OCI-LY3 (cell line): Measurements from ENCODE around the gene TBCA.

Experiments
- H2AFZ ChIP-seq: fragments of 200-600, 300-600 bp; shearing (Covaris generic); 2 replicates; pipeline ENCODE4 v1.6.0; 2014; ENCODE audit warnings: antibody characterized with exemption, low read depth, low read length
- H3K27ac ChIP-seq: fragments of 200-600, 300-600 bp; sonication (generic); 2 replicates; pipeline ENCODE4 v1.5.1; 2014; ENCODE audit warnings: mild to moderate bottlenecking, low read length, moderate library complexity, mixed read lengths
- H3K27me3 ChIP-seq: fragments of 200-600, 300-600 bp; sonication (generic); 2 replicates; pipeline ENCODE4 v1.6.1; 2014; ENCODE audit warnings: low read depth, low read length, mixed read lengths
- H3K36me3 ChIP-seq: fragments of 200-600, 300-600 bp; sonication (generic); replicated peaks from 2 replicates; pipeline ENCODE3; 2014; ENCODE audit warnings: low read depth, low read length, mixed read lengths
- H3K4me1 ChIP-seq: fragments of 300-600, 200-600 bp; sonication (generic); 2 replicates; pipeline ENCODE4 v1.6.1; 2014; ENCODE audit warnings: low read length, mixed read lengths
- H3K4me2 ChIP-seq: fragments of 200-600, 300-600 bp; sonication (generic); 2 replicates; pipeline ENCODE4 v1.6.1; 2014; ENCODE audit warnings: low read length, mixed read lengths
- H3K4me3 ChIP-seq: fragments of 300-600, 200-600 bp; sonication (generic); 2 replicates; pipeline ENCODE4 v1.5.1; 2014; ENCODE audit warnings: antibody characterized with exemption, mild to moderate bottlenecking, low read length, moderate library complexity
- H3K79me2 ChIP-seq: fragments of 300-600, 200-600 bp; shearing (Covaris generic); 2 replicates; pipeline ENCODE4 v1.6.1; 2014; ENCODE audit warnings: mild to moderate bottlenecking, low read length, mixed read lengths
- H3K9ac ChIP-seq: fragments of 300-600, 200-600 bp; shearing (Covaris generic); 2 replicates; pipeline ENCODE4 v1.6.0; 2014; ENCODE audit warnings: mild to moderate bottlenecking, low read length, moderate library complexity
- H3K9me3 ChIP-seq: fragments of 200-600, 300-600 bp; shearing (Covaris generic); 2 replicates; pipeline ENCODE4 v1.6.1; 2014; ENCODE audit warnings: low read length, mixed read lengths; ENCODE audit not compliant: insufficient read depth
- H4K20me1 ChIP-seq: fragments of 200-600, 300-600 bp; sonication (generic); 2 replicates; pipeline ENCODE4 v1.6.1; 2016; ENCODE audit warnings: low read length, mixed read lengths; ENCODE audit not compliant: insufficient read depth
- EZH2phosphoT487 ChIP-seq: fragments of 200-600 bp; shearing (Covaris generic); IDR thresholded peaks from 2 replicates; pipeline ENCODE4 v1.6.1; 2018; ENCODE audit warnings: antibody characterized with exemption, mixed run types, low read depth
- TF ChIP-seq, protein P1 (sequence below): fragments of 200-600, 300-600 bp; sonication (generic); IDR thresholded peaks from 2 replicates; pipeline ENCODE4 v1.5.1; 2014; ENCODE audit warnings: antibody characterized with exemption, low read length, low read depth

TBCA gene

DNA sequence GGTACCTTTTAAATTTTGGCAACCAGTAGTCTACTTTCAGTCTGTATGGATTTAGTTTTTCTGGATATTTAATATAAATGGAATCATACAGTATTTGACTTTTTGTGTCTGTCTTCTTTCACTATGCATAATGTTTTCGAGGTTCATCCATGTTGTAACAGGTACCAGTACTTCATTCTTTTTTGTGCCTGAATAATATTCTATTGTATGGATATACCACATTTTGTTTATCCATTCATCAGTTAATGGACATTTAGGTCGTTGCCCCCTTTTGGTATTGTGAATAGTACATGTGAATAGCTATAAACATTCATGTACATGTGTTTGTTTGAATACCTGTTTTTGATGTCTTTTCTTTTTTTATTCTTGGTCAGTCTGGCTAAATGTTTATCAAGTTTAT lies 19.1 kb upstream of the TBCA start:
- Histone ChIP-seq H3K4me3 (no peak overlapping the region), H2AFZ (no peak overlapping the region), H3K27ac (no peak overlapping the region), H3K36me3 (no peaks in the 10 kb centered on the region), H3K79me2 (no peaks in the 10 kb centered on the region), H3K4me2 (no peak overlapping the region), H3K27me3 (no peaks in the 10 kb centered on the region), H4K20me1 (no peaks in the 10 kb centered on the region), H3K9me3 (peaks cover 3% of the 10 kb centered on the region; the same call in 1 of the 2 replicates), H3K9ac (no peak overlapping the region), H3K4me1 (0 out of 2 replicates have a peak, but pooled peaks cover 4% of the 10 kb centered on the region)
- TF ChIP-seq EZH2phosphoT487: no peak
- TF ChIP-seq, protein P1, sequence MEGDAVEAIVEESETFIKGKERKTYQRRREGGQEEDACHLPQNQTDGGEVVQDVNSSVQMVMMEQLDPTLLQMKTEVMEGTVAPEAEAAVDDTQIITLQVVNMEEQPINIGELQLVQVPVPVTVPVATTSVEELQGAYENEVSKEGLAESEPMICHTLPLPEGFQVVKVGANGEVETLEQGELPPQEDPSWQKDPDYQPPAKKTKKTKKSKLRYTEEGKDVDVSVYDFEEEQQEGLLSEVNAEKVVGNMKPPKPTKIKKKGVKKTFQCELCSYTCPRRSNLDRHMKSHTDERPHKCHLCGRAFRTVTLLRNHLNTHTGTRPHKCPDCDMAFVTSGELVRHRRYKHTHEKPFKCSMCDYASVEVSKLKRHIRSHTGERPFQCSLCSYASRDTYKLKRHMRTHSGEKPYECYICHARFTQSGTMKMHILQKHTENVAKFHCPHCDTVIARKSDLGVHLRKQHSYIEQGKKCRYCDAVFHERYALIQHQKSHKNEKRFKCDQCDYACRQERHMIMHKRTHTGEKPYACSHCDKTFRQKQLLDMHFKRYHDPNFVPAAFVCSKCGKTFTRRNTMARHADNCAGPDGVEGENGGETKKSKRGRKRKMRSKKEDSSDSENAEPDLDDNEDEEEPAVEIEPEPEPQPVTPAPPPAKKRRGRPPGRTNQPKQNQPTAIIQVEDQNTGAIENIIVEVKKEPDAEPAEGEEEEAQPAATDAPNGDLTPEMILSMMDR: no peak

DNA sequence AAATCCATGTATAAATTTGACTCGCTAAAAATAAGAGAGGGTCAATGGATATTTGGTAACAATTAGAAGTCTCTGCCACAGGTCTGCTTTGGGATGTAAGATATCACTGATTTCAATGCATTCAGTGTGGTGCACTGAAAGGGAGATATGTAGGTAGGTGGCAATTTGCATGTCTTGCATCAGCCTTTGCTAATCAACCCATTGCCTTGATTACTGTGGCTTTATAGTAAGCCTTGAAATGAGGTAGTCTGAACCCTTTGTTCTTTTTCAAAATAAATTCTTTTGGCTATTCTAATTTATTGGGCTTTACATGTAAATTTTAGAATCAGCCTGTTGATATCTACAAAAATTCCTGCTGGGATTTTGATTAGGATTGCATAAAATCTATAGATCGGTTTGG lies 15.8 kb upstream of the TBCA start:
- Histone ChIP-seq H3K9me3 (peaks cover 3% of the 10 kb centered on the region; the same call in 1 of the 2 replicates), H4K20me1 (no peaks in the 10 kb centered on the region), H3K4me3 (no peak overlapping the region), H3K36me3 (no peaks in the 10 kb centered on the region), H3K4me1 (no peaks in the 10 kb centered on the region), H3K27ac (no peak overlapping the region), H2AFZ (no peak overlapping the region), H3K9ac (no peak overlapping the region), H3K4me2 (no peak overlapping the region), H3K79me2 (no peaks in the 10 kb centered on the region), H3K27me3 (no peaks in the 10 kb centered on the region)
- no peak for TF ChIP-seq EZH2phosphoT487
- TF ChIP-seq, protein P1: no peak

DNA sequence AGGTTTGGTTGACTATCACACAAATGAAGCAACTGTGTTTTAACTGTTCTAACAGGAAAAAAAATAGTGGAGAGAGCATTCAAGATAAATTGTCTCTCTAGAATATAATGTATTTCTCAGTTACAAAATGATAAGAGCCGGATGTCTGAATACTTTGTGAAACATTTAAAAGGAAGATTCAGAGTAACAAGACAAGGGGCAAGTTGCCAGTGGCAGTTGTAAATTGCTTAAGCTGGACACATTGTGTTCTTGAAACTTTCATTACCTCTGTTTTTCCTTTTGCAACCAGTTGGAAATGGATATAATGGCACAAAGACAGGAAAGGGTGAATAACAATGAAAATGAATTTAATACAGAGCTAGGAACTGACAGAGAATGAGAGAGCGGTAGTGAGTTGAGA lies 15.2 kb upstream of the TBCA start:
- no peak overlapping the region for H3K4me2 ChIP-seq
- no peaks in the 10 kb centered on the region for H4K20me1 ChIP-seq
- H3K27me3 ChIP-seq: no peaks in the 10 kb centered on the region
- TF ChIP-seq, protein P1: no peak
- TF ChIP-seq EZH2phosphoT487: no peak
- H3K9ac ChIP-seq: no peak overlapping the region
- H2AFZ ChIP-seq: no peak overlapping the region
- no peak overlapping the region for H3K27ac ChIP-seq
- H3K9me3 ChIP-seq: peaks cover 3% of the 10 kb centered on the region; the same call in 1 of the 2 replicates
- no peaks in the 10 kb centered on the region for H3K4me1 ChIP-seq
- no peak overlapping the region for H3K4me3 ChIP-seq
- H3K36me3 ChIP-seq: no peaks in the 10 kb centered on the region
- H3K79me2 ChIP-seq: no peaks in the 10 kb centered on the region

DNA sequence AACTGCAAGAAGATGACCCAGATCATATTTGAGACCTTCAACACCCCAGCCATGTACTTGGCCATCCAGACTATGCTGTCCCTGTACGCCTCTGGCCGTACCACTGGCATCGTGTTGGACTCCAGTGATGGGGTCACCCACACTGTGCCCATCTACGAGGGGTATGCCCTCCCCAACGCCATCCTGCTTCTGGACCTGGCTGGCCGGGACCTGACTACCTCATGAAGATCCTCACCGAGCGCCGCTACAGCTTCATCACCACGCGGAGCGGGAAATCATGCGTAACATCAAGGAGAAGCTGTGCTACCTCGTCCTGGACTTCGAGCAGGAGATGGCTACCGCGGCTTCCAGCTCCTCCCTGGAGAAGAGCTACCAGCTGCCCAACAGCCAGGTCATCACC lies 9.1 kb upstream of the TBCA start:
- Histone ChIP-seq H3K4me1 (peaks cover 10% of the 10 kb centered on the region), H3K36me3 (no peaks in the 10 kb centered on the region), H3K27ac (no peak overlapping the region), H3K79me2 (no peaks in the 10 kb centered on the region), H3K9me3 (no peaks in the 10 kb centered on the region), H3K27me3 (no peaks in the 10 kb centered on the region), H3K4me2 (no peak overlapping the region), H3K9ac (no peak overlapping the region), H3K4me3 (no peak overlapping the region), H2AFZ (no peak overlapping the region), H4K20me1 (no peaks in the 10 kb centered on the region)
- TF ChIP-seq EZH2phosphoT487: no peak
- TF ChIP-seq, protein P1: no peak
